Activated CD4-positive, alpha-beta T cell treated with anti-CD3 and anti-CD28 coated beads for 48 hours (primary cell): ENCODE measurements around the gene FRMD1.

Experiments
- DNase-seq: peaks from one replicate; pipeline ENCODE4 v3.0.0-alpha.2; 2020

FRMD1 gene

DNA sequence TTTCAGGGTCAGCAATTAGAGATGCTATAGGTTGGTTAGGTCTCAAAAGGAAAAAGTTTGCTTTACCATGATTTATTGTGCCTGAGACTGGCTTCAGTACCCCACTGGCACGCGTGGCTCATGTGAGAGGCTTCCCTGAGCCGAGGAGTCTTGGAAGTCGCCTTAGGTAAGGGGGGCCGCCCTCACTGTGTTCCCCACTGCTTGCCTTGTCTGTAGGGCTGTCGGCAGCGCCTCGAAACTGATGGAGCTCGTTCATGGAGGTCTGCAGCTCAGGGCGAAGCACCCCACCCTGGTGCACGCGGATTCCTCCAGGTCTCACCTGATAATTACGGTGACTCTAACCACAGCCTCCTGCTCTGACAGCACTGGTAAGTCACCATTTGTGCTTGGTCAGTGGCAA, 39.2 kb downstream of the FRMD1 start:
- no peak for DNase-seq

DNA sequence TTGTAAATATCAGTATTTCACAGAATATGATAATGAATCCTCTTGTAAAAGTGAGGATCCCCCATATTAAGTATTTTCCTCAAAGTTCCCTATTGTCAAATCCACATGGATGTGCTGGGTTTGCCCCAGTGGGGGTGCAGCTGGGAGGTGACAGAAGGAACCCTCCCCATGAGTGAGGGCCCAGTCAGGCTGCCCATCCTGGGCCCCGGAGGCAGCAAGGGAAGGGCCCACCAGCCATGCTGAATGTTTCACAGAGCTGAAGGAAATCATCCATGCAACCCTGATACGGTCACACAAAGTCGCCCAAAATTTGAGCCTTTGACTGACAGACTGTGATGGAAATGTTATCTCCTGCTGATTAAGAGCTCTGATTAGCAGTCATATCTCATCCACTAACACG, 39.7 kb downstream of the FRMD1 start:
- DNase-seq = no peak

DNA sequence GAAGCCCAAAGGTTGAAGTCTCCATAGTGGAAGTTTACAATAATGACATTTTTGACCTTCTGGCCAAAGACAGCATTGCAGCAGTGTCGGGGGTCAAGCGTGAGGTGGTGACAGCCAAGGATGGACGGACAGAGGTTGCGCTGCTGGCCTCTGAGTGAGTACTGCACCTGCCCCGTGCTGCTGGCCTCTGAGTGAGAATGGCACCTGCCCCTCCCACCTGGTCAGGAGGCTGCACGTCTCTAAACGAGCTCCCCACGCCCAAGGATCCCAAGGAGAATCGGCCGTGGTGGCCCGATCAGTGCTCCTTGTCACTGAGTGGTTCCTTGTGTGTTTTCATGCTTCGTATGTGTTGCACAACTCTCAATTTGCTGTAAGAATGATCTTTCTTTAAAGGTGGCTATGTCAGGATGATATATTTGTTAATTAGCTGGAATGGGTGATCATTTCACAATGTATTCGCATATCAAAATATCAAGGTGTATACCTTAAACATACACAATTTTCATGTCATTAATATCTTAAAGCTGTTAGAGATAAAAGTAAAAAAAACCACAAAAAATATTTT, 40.4 kb downstream of the FRMD1 start:
- DNase-seq = no peak

DNA sequence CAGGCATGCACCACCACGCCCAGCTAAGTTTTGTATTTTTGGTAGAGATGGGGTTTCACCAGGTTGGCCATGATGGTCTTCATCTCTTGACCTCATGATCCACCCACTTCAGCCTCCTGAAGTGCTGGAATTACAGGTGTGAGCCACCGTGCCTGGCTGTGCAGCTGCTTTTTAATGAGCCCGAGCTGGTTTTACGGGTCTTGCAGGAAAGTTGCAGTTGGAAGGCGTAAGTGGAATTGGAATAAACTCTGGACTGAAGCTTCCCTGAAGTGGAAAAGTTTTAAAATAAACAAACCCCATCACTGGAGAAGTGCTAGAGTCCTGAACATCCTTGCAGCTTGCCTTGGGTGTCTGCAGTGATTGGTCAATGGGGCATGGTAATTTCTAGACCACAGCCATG, 41.2 kb downstream of the FRMD1 start:
- no peak for DNase-seq

DNA sequence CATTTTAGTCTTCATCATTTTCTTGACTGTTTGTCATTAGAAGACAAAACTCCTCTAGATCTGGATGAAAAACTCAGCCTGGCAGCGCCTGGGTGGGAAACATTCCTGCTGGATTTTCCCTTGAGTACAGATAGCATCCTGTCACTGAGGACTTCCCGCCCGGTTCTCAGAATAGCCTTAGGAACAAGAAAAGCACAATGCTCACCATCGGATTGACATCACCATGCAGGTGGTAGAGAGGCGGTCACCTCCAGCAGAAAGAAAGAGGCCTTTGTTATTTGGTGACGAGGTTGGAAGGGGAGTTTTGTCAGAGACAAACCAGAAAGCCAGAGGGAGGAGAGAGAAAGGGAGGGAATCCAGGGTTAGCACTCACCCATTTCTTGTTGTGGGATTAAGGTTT, 41.8 kb downstream of the FRMD1 start:
- DNase-seq = no peak

DNA sequence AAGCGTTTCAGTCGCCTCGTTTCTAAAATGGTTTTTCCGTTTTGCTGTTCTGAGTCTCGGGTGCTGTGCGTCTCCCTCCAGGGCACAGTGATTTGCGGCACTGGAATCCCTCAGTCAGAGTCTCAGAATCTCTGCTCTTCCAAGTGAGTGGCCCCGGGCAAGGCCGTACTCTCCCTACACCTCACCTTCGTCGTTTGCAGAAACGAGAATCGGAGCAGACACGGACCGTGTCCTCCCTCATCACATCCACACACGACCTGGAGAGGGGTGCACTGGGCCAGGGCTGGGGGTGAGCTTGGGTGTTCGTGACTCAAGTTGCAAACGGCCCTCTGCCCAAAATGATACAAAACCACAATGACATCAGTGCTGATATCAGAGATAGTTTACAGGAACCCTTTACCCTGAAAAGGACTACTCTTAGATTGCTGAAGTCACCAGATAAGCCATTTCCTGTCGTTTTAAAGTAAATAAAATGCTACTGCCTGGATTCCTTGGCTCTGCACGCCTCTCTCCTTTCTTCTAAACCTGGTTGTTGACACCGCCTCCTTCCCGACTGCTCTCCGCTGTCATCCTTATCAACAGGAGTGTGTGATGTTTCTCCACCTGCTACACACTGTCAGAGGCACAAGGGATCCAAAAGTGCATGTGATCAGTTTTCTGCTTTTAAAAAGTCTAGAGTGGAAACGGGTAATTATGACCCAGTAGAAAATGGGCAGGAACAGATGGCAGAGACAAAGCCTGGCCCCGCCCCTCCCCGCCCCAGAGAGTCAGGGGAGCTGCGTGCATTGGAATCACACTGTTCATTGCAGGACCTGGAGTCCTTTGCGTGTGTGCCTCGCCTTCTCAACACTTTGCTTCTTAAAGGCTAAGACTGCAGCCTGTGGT, 43.1 kb downstream of the FRMD1 start:
- no peak for DNase-seq

DNA sequence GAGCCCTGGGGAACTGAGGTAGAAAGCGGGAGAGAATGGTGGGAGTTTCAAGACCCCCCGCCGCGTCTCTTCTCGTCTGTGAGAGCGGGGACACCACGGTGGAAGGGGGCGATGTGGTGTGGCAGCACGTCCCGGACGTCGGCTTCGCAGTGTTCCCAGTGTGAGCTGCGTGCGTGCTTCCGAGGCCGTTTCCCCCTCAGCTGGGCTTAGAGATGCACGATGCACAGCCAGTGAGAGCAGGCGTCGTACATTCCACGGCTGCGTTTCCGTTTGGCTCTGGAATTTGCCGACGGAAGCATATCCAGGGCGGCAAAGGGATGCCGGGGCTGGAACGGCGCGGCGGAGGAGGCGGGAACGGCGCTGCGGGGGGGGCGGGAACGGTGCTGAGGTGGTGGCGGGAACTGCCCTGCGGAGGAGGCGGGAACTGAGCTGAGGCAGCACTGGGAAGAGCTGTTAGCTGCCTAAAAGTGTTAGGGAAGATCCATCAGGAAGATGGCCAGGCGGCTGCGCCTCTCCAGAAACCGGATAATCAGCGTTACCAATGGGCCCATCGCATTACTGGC, 43.8 kb downstream of the FRMD1 start:
- no peak for DNase-seq

DNA sequence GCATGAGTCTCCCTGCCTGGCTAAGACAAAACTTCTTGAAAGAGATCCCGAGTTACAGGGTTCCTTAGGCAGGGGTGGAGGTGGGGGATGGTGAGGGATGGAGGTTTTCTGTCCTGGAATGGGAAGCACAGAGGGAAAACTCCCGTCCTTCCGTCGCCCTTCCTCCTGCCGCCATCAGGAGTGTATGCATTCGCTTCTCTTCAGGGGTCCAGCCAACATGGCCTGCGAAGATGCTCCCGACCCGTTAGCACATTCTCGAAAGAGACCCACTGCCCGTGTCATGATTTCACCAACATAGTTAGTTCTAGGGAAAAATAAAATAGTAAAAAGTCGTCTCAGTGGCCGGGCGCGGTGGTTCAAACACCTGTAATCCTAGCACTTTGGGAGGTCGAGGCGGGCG, 44.5 kb downstream of the FRMD1 start:
- no peak for DNase-seq

DNA sequence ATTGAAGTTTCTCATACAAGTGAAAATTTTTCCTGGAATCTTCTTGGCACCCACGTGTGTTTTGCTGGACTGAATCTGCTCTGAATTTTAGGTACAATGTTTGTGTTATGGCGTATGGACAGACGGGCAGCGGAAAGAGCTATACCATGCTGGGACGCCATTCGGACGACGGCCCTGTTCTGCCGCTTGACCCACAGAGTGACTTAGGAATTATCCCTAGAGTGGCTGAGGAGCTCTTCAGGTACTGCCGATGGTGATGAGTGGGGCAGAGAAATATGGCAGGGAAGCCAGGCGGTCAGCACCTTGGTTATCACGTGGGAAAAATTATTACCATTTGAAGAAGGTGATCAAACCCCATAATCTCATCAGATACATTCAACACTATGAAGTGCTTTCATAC, 45.2 kb downstream of the FRMD1 start:
- no peak for DNase-seq

DNA sequence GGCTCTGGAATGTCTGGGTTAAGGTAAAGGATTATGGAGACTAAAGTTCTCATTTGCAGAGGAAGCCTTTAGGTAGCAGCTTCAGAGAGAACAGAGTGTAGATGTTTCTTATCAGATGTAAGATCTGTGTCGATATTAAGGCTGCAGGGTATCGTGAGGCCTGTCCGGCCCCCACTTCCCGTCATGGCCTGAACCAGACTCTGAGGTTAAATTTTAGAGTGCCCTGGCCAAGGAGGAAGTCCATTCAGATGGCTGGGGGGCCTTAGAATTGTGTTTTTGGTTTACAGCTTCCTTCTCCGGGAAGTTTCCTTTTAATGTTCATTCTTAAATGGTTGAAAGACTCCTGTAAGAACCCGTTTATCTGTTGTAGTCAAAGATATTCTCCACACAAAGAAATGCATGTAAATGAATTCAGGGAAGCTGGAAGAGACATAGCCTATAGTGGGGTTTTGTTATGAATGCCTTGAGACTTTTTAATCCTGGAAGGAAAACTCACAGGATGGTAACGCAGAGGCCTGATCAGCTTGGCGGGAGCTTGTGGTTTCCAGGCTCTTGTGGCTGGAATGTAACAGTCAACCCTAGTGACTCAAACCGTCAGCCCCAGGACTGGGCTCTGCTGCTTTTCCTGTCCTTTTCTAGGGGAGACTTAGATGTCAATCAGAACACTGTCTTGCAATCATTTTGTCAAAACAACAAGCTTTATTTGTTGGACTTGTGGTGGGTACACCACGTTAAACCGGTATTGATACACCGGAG, 46.8 kb downstream of the FRMD1 start:
- no peak for DNase-seq

DNA sequence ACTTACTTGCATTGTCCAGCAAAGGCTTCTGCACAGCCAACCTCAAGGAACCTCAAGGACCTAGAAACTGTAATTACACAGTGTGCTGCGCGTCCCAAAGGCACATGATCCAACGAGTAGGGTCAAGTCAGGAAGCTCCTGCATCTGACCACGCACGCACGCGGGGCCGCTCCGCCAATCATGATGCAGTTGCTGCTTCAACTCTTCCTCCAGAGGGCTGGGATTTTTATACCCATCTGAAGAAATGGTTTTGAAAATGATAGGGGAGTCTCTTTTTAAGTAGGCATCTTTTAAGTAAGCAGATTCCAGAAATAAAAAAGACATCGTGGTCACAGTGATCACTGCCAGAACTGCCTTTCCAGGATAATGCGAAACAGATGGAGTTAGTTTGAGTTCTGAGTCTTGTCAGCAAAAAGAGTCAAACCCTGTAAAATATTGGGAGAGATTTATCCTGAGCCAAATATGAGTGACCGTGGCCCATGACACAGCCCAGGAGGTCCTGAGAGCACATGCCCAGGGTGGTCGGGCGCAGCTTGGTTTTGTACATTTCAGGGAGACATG, 47.5 kb downstream of the FRMD1 start:
- DNase-seq = no peak

DNA sequence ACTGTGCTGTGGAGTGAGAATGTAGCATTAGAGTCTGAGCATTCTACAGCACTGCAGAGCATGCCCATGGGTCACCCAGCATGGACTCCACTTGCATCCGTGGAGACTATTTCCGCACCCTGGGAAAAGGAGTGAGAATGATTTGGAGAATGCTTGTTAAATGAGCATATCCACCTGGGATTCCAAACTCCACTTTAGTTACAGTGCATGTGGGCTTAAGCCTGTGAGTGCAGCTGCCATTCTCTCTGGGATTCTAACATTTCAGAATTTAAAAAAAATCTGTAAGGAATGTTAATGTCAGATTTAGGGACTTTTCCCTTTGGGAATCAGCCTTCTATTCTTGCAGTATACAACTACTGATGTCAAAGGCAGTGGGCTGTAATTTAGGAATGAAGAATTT, 48.1 kb downstream of the FRMD1 start:
- no peak for DNase-seq

DNA sequence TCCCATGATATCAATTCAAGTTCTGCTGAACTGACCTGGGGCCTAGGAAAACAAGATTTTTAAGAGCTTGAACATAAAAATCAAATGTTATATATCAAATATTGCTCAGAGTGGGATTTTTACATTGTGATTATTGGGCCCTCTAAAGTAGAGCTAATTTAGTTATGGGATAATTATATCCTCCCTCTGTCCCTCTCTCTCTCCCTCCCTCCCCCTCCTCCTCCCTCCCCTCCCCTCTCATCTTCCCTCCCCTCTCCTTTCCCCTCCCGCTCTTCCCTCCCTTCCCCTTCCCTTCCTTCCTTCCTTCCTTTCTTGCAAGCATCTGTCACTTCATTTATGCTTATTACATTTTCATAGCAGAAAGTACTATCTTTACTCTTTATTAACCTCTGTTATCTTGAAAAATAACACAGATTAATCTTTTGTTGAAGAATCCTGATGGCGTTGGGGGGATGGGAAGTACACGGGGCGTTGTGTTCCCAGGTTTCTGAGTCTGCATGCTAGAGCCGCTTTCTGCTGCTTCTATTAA, 48.7 kb downstream of the FRMD1 start:
- no peak for DNase-seq

DNA sequence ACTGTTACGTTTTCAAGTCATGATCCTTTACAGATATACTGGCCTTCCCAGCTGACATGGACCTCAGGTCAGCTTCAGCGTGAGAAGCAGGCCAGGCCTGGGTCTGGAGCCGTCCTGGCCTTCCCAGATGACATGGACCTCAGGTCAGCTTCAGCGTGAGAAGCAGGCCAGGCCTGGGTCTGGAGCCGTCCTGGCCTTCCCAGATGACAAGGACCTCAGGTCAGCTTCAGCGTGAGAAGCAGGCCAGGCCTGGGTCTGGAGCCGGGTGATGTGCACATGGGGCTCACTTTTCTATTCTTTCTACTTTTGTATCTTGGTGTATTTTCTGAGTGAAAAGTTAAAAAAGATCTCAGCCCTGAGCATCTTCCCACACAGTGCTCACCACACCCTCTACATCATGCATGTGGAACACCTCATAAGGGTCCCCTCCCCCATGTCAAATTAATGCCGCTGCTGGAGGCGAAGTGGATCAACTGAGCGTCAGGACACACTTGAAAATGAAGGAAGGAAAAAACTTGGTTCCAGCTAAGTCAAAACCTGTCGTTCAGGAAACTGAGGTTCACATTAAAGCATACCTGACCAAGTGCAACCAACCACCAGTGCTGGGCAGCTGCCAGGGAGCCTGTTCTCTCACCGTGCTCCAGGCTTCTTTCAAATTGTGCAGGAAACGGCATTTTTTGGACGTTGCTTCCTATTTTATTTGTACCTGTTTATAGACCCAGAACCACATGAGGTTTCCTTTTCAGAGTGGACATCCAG, 49.4 kb downstream of the FRMD1 start:
- no peak for DNase-seq

DNA sequence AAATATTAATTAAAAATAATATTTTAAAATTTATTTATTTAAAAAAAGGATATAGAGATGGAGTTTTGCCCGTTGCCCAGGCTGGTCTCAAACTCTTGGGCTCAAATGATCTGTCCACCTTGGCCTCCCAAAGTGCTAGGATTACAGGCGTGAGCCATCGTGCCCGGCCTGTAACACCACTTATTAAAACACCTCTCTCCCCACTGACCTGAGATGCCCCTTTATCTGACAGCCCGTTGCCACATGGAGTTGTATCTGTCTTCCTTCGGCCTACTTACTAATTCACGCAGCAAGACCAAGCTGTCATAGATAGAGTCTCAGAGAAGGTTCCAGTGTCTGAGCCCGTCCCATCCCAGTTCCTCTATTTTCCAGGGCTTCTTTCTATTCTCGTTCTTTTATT, 50.8 kb downstream of the FRMD1 start:
- no peak for DNase-seq

DNA sequence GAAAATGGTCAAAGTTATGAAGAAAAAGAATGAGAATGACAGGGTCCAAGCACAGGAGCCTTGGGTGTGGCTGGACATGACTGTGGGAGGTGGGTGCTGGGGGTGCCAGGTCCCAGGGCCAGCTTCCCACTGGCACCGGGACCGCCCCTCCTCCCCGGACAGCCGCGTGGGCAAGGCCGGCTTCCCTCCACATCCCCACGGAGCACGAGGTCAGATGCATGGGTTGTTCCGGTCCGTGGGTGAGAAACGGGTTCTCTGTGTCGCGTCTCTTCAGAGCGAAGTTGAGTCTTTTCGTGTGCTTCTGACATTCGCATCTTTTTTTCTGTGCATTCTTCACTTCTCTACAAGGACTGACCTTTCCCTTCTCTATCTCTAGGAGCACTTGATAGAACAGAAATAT, 51.5 kb downstream of the FRMD1 start:
- DNase-seq = no peak

DNA sequence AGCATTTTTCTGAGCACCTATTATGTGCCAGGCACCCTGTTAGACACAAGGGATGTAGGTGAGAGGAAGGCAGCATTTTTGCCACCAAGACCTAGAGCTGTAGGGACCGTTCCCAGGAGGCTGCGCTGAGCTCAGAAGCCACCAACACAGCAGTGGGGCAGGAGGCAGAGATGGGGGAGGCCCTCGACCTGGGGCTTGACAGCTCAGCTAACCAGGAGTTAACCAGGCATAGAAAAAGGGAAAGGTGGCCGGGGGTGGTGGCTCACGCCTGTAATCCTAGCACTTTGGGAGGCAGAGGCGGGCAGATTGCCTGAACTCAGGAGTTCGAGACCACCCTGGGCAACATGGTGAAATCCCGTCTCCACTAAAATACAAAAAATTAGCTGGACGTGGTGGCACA, 52.1 kb downstream of the FRMD1 start:
- no peak for DNase-seq

DNA sequence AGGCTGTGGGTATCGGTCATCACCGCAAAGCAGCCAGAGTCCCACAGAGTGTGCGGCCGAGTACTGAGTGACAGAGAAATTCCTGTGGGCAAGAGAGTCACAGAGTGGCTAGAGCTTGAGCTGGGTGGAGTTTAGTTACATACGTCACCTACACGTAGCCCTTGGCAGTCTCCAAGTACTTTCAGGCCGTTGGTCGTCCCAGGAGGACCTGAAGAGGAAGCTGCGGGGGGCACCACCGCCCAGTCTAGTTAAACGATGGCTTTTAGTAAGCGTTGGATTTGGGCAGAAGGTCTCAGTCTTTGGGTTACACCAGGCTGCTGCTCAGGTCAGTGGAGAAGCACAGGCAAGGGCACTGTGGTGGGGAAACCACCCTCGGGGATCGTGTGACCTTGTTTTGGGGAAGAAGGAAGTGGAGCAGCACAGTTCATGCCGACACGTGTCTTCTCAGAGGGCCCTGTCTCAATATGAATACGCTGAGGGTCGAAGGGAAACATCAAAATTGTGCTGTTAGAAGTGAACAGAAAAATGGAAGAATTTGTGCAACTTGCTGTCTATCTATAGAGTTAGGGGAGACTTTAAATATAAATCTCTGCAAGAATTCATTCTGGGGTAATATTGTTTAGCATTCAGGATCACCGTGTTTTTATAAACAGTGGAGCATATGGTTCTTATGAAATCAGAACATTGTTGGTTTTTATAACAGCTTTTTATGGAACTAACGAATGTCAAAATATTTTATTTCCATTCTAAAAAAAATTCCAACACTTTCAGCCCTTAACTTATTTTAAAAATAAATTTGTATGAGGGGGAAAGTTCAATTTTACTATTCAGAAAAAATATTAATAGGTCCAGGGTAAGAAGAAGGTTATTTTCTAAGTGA, 52.9 kb downstream of the FRMD1 start:
- DNase-seq = no peak

DNA sequence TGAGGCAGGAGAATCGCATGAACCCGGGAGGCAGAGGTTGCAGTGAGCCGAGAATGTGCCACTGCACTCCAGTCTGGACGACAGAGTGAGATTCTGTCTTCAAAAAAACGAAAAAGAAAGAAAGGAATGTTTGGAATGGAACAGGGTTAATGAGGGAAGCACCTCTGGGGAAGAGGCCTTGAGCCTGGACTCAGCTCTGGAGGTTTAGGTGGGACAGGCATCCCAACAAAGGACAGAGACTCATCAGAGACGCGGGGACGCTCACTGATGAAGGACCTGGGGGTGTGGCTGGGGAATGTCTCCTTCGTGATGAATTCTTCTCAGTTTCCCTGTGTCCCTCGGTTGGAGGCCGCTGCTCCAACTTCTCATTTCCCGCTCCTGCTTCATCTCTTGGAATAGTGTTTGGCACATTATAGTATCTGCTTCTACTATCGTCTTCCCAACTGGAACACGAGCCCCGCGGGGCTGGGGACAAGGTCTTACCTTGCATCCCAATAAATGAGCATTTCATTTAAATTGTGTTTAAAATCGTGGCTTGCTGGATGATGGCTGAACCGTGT, 54.0 kb downstream of the FRMD1 start:
- DNase-seq = no peak

DNA sequence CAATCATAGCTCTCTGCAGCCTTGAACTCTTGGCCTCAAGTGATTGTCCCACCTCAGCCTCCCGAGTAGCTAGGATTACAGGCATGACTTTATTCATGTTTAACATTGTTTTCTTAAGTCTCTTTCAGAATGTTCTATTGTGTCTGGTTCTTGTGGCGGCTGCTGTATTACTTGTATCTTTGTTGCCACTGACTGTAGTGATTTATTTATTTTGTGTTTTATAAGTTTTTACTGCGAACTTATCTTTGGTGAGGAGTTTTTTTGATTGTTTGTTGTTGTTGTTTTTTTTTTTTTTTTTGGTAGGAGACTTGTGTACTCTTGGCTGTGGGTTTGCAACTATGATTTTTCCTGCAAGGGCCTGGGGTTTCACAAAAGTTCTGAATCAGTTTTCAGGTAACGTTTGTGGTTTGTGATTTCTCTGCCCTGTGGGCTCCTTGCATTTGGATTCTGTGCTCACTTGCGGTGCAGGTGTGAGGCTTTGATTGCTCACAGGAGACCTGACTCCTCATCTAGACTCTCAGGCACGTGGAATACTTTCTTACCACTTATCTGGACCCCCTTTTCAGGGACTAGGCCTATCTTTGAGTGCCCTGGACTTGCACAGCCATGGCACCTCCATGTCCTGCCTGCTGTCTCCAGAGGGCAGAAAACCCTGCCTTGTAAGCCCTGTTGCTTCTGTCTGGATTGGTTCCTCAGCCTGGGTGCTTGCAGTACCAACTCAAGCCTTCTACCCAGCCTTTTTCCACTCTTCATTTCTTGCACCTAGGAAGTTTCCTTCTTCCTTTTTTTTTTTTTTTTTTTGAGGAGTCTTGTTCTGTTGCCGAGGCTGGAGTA, 56.3 kb downstream of the FRMD1 start:
- no peak for DNase-seq
